HepG2 (cell line): ENCODE data around the gene IL17C. TPM values are rescaled to one million over a fixed set of nuclear protein-coding genes. Genes with fewer than 3 reads are reported as not detected.
A peak's percentile ranks its signal among the peaks of the same experiment; 100 is the strongest.

ENCODE experiments used
- ERF ChIP-seq: IDR thresholded peaks from 2 replicates; pipeline ENCODE4 v1.6.1; 2018; ENCODE audit warnings: missing biosample characterization, missing genetic modification reagents
- GABPB1 ChIP-seq: IDR thresholded peaks from 2 replicates; pipeline ENCODE4 v1.6.1; 2016; ENCODE audit warnings: mild to moderate bottlenecking, missing genetic modification reagents, moderate library complexity, missing compliant biosample characterization
- HMGA1 ChIP-seq: sonication (generic); formaldehyde crosslinking; conservative IDR thresholded peaks from 2 replicates; pipeline ENCODE4 v1.4.0; 2020; ENCODE audit warnings: missing genetic modification reagents
- HOXA5 ChIP-seq: sonication (generic); formaldehyde crosslinking; IDR thresholded peaks from 2 replicates; pipeline ENCODE4 v1.4.0; 2020; ENCODE audit warnings: missing genetic modification reagents
- NFIB ChIP-seq: sonication (generic); formaldehyde crosslinking; IDR thresholded peaks from 2 replicates; pipeline ENCODE4 v1.9.0; 2021; ENCODE audit warnings: missing genetic modification reagents, mild to moderate bottlenecking, borderline replicate concordance
- PHF20 ChIP-seq: sonication (generic); formaldehyde crosslinking; IDR thresholded peaks from 2 replicates; pipeline ENCODE4 v1.5.0; 2020; ENCODE audit warnings: mild to moderate bottlenecking, missing genetic modification reagents
- SALL1 ChIP-seq: sonication (generic); formaldehyde crosslinking; IDR thresholded peaks from 2 replicates; pipeline ENCODE4 v1.8.0; 2022; ENCODE audit warnings: mild to moderate bottlenecking, missing genetic modification reagents
- SALL2 ChIP-seq: sonication (generic); formaldehyde crosslinking; IDR thresholded peaks from 2 replicates; pipeline ENCODE4 v1.8.1; 2023; ENCODE audit warnings: mild to moderate bottlenecking, missing genetic modification reagents, inconsistent platforms
- SMAD1 ChIP-seq: sonication (generic); formaldehyde crosslinking; IDR thresholded peaks from 2 replicates; pipeline ENCODE4 v1.4.0; 2020; ENCODE audit warnings: missing genetic modification reagents, low read depth, mild to moderate bottlenecking, borderline replicate concordance
- ZNF274 ChIP-seq: sonication (generic); formaldehyde crosslinking; IDR thresholded peaks from 2 replicates; pipeline ENCODE4 v1.5.1; 2020; ENCODE audit warnings: mild to moderate bottlenecking, missing genetic modification reagents
- ZNF317 ChIP-seq: sonication (generic); formaldehyde crosslinking; IDR thresholded peaks from 2 replicates; pipeline ENCODE4 v1.5.0; 2020; ENCODE audit warnings: mild to moderate bottlenecking, missing genetic modification reagents
- ZNF496 ChIP-seq: sonication (generic); formaldehyde crosslinking; IDR thresholded peaks from 2 replicates; pipeline ENCODE4 v1.8.1; 2023; ENCODE audit warnings: mild to moderate bottlenecking, moderate library complexity, missing genetic modification reagents; ENCODE audit not compliant: insufficient replicate concordance
- ZNF607 ChIP-seq: sonication (generic); formaldehyde crosslinking; IDR thresholded peaks from 2 replicates; pipeline ENCODE4 v1.5.1; 2020; ENCODE audit warnings: missing genetic modification reagents, mild to moderate bottlenecking, borderline replicate concordance
- ZNF761 ChIP-seq: sonication (generic); formaldehyde crosslinking; conservative IDR thresholded peaks from 2 replicates; pipeline ENCODE4 v1.4.0; 2020; ENCODE audit warnings: mild to moderate bottlenecking, missing genetic modification reagents
- ZNF776 ChIP-seq: sonication (generic); formaldehyde crosslinking; IDR thresholded peaks from 2 replicates; pipeline ENCODE4 v1.4.0; 2020; ENCODE audit warnings: mild to moderate bottlenecking, missing genetic modification reagents
- ZNF790 ChIP-seq: sonication (generic); formaldehyde crosslinking; IDR thresholded peaks from 2 replicates; pipeline ENCODE4 v1.8.0; 2022; ENCODE audit warnings: missing genetic modification reagents, mild to moderate bottlenecking, borderline replicate concordance
- polyA plus RNA-seq, 8 experiments: library from polyadenylated mRNA; depleted of rRNA in 3 of 8; stranded (reverse) in 7 of 8; unstranded in 1 of 8; fragments of >200 nt; fragmentation: Illumina TruSeq in 4 of 8; extraction: Trizol in 4 of 8; gene quantifications; 2 replicates each; pipeline versions ENCODE4 v1.2.1 to v1.2.3, GENCODE V29; 2011 to 2016; ENCODE audit warnings: low read depth in 4 of 8, missing spikeins in 1 of 8, mixed read lengths in 1 of 8; ENCODE audit not compliant: insufficient read depth in 1 of 8
- total RNA-seq, 5 experiments: library from RNA; depleted of rRNA; stranded (reverse); fragments of >200 nt; fragmentation: Illumina TruSeq; extraction: Trizol; gene quantifications; 2 replicates each; pipeline ENCODE4 v1.2.3, GENCODE V29; 2016; ENCODE audit warnings: low read depth in 1 of 5
- TF ChIP-seq, protein P1 (sequence below): sonication (generic); formaldehyde crosslinking; IDR thresholded peaks from 2 replicates; pipeline ENCODE4 v1.8.0; 2022; ENCODE audit warnings: missing genetic modification reagents, mild to moderate bottlenecking, moderate library complexity, borderline replicate concordance
- TF ChIP-seq, protein P2 (sequence below): sonication (generic); formaldehyde crosslinking; IDR thresholded peaks from 2 replicates; pipeline ENCODE4 v1.9.0; 2022; ENCODE audit warnings: low read depth, missing genetic modification reagents
- TF ChIP-seq, protein P3 (sequence below): sonication (generic); formaldehyde crosslinking; IDR thresholded peaks from 2 replicates; pipeline ENCODE4 v1.4.0; 2020; ENCODE audit warnings: missing genetic modification reagents
- TF ChIP-seq, protein P4 (sequence below): sonication (generic); formaldehyde crosslinking; IDR thresholded peaks from 2 replicates; pipeline ENCODE4 v1.4.0; 2020; ENCODE audit warnings: mild to moderate bottlenecking, low read depth, missing genetic modification reagents
- TF ChIP-seq, protein P5 (sequence below): sonication (generic); formaldehyde crosslinking; IDR thresholded peaks from 2 replicates; pipeline ENCODE4 v1.5.0; 2020; ENCODE audit warnings: missing genetic modification reagents

IL17C gene
- total and polyA plus RNA-seq, 2 of the 13 experiments (the other 11 are each of a cell fraction or from before 2014, with no cell fraction given): not detected

DNA sequence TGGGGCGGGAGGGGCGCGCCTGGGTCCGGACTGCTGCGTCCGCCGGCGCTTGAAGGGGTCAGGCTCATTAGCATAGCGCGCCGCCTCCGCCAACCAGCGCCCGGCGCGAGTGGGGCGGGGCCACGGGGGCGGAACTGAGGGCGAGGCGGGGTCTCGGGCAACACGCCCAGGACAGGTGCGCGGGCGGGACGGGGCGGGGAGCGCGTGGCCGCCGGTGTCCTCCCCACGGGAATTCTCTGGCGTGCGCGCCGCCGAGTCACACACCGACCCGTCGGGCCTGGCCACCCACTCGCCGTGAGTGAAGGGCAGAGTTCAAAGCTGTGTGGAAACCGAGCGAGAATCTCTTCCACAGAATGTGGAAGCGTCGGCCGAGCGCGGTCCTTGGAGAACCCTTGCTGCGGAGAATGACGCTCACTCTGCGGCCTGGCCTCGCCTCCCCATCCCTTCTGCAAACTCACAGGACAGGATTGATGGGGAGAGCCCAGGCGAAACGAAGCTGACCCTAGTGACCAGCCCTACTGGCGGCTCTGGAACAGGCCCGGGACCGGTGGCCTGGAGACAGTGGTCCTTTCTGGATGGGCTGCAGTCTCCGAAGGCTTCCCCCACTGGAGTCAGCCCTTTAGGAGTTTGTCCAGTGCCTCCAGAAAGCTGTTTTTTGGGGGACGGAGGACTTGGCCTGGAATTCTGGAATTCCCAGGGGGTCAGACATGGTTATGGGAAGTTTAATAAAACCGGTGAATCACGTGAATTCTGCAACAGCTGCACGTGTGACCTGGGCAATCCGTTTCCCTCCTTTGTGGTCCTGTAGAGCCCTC, 48.3 kb downstream of the IL17C start, which contains the start of gene SNAI3 (continued):
- TF ChIP-seq, protein P1, sequence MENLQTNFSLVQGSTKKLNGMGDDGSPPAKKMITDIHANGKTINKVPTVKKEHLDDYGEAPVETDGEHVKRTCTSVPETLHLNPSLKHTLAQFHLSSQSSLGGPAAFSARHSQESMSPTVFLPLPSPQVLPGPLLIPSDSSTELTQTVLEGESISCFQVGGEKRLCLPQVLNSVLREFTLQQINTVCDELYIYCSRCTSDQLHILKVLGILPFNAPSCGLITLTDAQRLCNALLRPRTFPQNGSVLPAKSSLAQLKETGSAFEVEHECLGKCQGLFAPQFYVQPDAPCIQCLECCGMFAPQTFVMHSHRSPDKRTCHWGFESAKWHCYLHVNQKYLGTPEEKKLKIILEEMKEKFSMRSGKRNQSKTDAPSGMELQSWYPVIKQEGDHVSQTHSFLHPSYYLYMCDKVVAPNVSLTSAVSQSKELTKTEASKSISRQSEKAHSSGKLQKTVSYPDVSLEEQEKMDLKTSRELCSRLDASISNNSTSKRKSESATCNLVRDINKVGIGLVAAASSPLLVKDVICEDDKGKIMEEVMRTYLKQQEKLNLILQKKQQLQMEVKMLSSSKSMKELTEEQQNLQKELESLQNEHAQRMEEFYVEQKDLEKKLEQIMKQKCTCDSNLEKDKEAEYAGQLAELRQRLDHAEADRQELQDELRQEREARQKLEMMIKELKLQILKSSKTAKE (CRISPR knock-in tag): no peak
- no peak for TF ChIP-seq ZNF317 (CRISPR knock-in tag)
- peak; percentile 89 for TF ChIP-seq ZNF607
- TF ChIP-seq ZNF790 (CRISPR knock-in tag): no peak
- TF ChIP-seq, protein P2, sequence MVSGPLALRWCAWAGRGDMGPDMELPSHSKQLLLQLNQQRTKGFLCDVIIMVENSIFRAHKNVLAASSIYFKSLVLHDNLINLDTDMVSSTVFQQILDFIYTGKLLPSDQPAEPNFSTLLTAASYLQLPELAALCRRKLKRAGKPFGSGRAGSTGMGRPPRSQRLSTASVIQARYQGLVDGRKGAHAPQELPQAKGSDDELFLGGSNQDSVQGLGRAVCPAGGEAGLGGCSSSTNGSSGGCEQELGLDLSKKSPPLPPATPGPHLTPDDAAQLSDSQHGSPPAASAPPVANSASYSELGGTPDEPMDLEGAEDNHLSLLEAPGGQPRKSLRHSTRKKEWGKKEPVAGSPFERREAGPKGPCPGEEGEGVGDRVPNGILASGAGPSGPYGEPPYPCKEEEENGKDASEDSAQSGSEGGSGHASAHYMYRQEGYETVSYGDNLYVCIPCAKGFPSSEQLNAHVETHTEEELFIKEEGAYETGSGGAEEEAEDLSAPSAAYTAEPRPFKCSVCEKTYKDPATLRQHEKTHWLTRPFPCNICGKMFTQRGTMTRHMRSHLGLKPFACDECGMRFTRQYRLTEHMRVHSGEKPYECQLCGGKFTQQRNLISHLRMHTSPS (CRISPR knock-in tag): no peak
- peak; percentile 53 for TF ChIP-seq SALL1 (CRISPR knock-in tag)
- no peak; the same call in 1 of the 2 replicates for TF ChIP-seq PHF20 (CRISPR knock-in tag)
- TF ChIP-seq ZNF496 (CRISPR knock-in tag): no peak
- TF ChIP-seq, protein P3, sequence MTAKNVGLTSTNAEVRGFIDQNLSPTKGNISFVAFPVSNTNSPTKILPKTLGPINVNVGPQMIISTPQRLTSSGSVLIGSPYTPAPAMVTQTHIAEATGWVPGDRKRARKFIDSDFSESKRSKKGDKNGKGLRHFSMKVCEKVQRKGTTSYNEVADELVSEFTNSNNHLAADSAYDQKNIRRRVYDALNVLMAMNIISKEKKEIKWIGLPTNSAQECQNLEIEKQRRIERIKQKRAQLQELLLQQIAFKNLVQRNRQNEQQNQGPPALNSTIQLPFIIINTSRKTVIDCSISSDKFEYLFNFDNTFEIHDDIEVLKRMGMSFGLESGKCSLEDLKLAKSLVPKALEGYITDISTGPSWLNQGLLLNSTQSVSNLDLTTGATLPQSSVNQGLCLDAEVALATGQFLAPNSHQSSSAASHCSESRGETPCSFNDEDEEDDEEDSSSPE (CRISPR knock-in tag): peak; percentile 60; the same call in 1 of the 2 replicates
- TF ChIP-seq, protein P4, sequence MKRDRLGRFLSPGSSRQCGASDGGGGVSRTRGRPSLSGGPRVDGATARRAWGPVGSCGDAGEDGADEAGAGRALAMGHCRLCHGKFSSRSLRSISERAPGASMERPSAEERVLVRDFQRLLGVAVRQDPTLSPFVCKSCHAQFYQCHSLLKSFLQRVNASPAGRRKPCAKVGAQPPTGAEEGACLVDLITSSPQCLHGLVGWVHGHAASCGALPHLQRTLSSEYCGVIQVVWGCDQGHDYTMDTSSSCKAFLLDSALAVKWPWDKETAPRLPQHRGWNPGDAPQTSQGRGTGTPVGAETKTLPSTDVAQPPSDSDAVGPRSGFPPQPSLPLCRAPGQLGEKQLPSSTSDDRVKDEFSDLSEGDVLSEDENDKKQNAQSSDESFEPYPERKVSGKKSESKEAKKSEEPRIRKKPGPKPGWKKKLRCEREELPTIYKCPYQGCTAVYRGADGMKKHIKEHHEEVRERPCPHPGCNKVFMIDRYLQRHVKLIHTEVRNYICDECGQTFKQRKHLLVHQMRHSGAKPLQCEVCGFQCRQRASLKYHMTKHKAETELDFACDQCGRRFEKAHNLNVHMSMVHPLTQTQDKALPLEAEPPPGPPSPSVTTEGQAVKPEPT: peak; percentile 75; the same call in 1 of the 2 replicates
- TF ChIP-seq ERF (CRISPR knock-in tag): peak; percentile 63; the same call in 1 of the 2 replicates
- TF ChIP-seq HOXA5 (CRISPR knock-in tag): 0 out of 2 replicates have a peak, but pooled peaks have one; percentile 45
- peak; percentile 70; the same call in 1 of the 2 replicates for TF ChIP-seq GABPB1
- TF ChIP-seq, protein P5, sequence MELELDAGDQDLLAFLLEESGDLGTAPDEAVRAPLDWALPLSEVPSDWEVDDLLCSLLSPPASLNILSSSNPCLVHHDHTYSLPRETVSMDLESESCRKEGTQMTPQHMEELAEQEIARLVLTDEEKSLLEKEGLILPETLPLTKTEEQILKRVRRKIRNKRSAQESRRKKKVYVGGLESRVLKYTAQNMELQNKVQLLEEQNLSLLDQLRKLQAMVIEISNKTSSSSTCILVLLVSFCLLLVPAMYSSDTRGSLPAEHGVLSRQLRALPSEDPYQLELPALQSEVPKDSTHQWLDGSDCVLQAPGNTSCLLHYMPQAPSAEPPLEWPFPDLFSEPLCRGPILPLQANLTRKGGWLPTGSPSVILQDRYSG (CRISPR knock-in tag): no peak
- TF ChIP-seq NFIB (CRISPR knock-in tag): no peak
- TF ChIP-seq HMGA1 (CRISPR knock-in tag): no peak
- TF ChIP-seq ZNF761 (CRISPR knock-in tag): peak; percentile 87; the same call in 1 of the 2 replicates
- peak; percentile 84; the same call in 1 of the 2 replicates for TF ChIP-seq ZNF274 (CRISPR knock-in tag)
- TF ChIP-seq SMAD1 (CRISPR knock-in tag): no peak; the same call in 1 of the 2 replicates
- no peak for TF ChIP-seq SALL2 (CRISPR knock-in tag)
- TF ChIP-seq ZNF776 (CRISPR knock-in tag): peak; percentile 17; the same call in 1 of the 2 replicates
